ENCODE results near the gene IKBKG.
"Not testable (repeated sequence)": the region's sequence is repeated elsewhere in the genome, so short reads cannot be mapped to it uniquely, and the experiment has no call there.

The IKBKG gene

DNA sequence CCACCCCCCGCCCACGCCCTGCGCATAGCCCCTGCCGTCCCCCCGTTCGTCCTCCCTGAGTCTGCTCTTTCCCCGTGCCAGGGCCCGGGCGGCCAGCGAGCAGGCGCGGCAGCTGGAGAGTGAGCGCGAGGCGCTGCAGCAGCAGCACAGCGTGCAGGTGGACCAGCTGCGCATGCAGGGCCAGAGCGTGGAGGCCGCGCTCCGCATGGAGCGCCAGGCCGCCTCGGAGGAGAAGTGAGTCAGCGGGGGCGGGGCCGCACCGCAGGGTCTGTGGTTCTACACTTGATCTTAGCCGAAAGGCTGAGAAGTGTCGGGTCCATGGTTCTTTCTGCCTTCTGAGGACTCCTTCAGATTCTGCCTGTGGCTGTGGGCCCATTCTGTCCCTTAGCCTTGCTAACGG lies 12.9 kb downstream of the IKBKG start:
- not testable (repeated sequence) for DNase-seq

GRCh38 chrX:154562295-154562694 lies 14.9 kb downstream of the IKBKG start:
- DNase-seq: not testable (repeated sequence)

- DNase-seq: not testable (repeated sequence)
These were observed 22.9 kb downstream of the IKBKG start for GRCh38 chrX:154570361-154570760.

DNA sequence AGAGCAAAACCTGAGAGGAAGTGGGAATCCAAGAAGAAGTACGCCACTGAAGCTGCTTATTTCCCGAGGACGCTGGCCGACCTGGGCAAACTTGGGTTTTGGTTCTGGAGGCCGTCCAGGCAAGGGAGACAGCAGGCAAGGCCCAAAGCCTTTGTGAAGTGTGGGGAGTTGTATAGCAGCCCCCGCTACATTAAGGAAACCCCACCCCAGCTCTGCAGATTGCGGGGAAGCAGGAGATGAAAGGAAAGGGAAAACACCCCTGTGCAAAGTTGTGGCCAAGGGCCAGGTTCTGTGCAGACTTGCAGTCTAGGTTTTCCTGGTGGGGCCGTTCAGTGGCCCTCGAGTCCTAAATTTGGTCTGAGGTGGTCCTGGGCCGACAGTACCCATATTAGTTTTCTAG lies 25.6 kb downstream of the IKBKG start:
- not testable (repeated sequence) for DNase-seq

DNA sequence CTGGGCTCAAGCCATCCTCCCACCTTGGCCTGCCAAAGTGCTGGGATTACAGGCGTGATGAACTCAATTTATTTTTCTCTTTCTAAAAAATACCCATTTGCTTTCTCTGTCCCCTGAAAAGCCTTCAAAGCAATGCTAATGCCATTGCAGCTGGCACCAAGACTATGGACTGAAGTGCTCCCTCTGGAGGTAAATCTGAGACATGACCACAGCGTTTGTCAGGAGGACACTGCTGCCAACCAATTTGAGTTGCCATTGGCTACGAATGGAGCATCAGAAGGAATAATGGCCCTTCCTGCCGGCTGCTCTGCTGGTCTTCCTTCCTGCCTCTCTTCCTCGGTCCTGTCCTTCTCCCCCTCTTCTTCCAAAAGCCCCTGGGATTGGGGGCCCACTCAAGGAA lies 27.7 kb downstream of the IKBKG start:
- not testable (repeated sequence) for DNase-seq

DNA sequence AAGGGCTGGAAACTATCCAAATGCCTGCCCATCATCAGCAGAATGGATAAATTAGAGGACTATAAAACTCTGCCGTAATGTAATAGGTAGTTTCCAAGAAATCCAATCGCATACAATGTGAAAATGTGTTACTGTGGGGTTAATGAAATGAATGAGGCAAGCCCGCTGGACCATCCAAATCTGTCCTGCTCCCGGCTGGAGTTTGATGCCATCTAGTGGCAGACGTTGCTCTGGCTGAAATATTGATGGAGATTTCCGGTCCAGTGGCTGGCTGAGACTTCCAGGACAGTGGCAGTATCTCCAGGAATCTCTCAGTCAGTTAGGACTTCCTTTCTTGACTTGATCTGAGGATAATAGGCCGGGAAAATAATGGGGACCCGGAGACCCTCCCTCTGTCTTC lies 35.6 kb downstream of the IKBKG start:
- DNase-seq: not testable (repeated sequence)

DNA sequence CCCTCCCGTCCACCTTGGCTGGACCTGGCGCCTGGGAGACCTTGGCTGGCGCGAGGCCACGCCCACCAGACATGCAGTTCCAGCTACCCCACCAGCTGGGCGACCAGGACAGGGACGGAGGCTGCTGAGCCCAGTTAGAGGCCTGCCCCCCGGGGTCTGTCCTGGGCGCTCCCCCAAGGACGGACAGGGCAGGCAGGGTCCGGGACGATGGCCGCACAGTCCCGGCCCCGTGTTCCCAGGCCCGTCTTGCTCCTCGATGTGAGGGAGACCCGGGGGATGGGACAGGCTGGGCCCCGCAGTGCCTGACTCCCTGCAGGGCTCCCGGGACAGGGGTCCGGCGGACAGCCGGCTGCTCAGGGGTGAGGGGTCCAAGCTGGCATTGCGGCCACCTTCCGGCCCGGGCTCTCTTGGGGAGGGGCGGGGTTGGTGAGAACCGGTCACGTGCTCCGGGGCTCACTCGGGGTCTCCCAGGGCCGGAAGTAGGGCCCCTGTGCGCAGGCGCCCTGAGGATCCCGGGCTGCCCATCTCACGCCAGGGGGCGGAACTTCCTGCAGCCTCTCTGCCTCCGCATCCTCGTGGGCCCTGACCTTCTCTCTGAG lies 37.3 kb downstream of the IKBKG start, which contains the start of gene CTAG1A:
Gene CTAG1A, plus strand, starts transcription at position 549 of the 599 bp plus-strand sequence. CDS start 74 bp downstream, outside the sequence.
- DNase-seq: not testable (repeated sequence)

DNA sequence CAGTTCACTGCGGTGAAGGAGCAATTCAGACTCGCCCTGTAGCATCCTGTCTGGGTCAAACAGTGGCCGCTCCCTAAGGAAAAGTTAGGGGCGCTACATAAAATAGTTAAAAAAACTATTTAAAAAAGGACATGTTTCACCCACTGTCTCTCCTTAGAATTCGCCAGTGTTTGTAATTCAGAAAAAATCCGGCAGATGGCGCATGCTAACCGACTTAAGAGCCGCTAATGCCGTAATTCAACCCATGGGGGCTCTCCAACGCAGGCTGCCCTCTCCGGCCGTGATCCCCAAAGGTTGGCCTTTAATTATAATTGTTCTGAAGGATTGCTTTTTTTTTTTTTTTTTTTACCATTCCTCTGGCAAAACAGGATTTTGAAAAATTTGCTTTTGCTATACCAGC lies 43.0 kb downstream of the IKBKG start:
- not testable (repeated sequence) for DNase-seq

DNA sequence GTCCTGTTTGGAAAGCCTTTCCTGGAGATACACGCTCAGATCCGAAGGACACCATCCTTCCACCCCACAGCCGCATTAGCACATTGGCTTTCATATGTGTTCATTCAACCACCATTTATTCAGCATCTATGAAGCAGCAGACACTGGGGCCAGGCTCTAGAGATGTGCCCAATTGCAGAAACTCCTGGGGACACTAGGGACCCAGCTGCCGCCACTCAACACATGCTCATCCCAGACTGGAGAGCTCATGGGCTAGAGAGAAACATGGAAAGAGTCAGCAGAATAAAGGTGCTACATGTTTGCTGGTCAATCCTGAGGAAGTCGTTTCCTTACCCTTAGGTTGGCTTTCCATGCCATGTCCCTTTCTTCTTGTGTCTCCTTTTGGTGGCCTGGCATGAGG lies 45.1 kb downstream of the IKBKG start:
- no peak for DNase-seq

GRCh38 chrX:154593201-154593600 lies 45.8 kb downstream of the IKBKG start:
- no peak for DNase-seq

DNA sequence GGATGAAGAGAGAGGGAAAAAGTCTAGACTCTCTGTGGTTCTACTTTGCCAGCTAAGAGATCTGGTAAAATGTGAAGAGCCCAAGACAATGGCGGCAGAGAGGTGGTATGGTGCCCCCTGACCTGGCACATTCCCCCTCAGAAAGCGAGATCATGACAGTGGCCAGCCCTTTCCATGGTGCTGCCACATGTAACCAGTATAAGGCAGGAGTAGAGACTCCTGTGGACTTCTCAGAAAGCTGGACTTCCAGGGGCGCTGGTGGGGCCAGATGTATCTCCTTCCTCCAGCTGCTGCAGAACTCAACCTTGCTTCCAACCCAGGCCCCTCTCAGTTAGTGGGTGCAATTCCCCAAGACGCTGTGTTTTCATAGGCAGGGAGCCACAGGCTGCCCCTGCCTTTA lies 47.1 kb downstream of the IKBKG start:
- DNase-seq: no peak

DNA sequence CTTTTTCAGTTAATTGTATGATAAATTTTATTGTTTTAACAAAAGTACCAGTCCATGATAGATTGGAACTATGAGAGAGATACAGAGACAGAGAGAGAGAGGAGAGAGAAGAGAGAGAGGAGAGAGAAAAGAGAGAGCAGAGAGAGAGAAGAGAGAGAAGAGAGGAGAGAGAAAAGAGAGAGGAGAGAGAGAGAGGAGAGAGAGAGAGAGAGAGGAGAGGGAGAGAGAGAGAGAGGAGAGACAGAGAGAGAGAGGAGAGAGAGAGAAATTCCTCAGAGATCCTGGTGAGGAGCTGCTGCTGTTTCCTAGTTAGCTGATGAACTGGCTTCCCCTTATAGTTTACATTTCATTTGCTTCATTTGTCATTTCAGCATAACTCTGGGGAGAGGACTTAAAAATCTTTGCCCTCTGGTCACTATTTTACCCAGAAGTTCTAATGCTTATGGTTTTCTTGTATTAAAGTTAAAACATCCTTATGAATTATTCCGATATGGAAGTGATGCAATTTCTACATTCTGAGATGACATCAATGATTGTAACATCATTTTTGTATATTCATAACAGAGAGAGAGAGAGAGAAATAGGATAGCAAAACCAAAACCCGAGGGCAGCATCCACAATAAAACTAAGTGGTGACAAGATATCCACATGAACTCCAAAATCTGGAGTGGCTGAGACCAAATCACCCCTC lies 48.3 kb downstream of the IKBKG start:
- DNase-seq: no peak

GRCh38 chrX:154596290-154596929 lies 49.0 kb downstream of the IKBKG start:
- DNase-seq: no peak

DNA sequence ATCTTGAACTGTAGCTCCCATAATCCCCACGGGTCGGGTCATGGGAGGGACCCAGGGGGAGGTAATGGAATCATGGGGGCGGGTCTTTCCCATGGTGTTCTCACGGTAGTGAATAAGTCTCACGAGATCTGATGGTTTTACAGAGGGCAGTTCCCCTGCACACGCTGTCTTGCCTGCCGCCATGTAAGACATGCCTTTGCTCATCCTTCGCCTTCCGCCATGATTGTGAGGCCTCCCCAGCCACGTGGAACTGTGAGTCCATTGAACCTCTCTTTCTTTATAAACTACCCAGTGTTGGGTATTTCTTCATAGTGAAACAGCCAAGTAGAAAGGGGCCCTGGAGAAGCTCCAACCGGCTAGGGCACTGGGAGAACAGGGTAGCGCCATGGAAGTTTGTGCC lies 49.8 kb downstream of the IKBKG start:
- DNase-seq: no peak

DNA sequence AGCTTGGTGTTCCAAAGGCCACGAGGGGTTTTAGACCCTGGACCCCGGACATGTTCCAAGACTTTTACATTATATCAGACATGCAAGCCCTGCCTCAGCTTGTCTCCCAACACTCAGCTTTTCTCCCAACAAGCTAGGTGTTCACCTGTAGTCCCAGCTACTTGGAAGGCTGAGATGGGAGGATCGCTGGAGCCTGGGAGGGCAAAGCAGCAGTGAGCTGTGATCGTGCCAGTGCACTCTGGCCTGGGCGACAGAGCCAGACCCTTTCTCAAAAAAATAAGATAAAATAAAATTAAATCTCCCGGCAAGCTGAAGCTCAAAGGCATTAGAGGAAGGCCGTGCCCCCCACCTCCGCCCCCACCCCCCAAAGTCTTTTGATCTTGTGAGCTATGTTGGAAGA lies 51.2 kb downstream of the IKBKG start:
- no peak for DNase-seq

- DNase-seq: no peak
These were observed 52.1 kb downstream of the IKBKG start for GRCh38 chrX:154599531-154599930.

- DNase-seq: no peak
These were observed 53.4 kb downstream of the IKBKG start for GRCh38 chrX:154600759-154601374.

- DNase-seq: no peak
These were observed 54.8 kb downstream of the IKBKG start for GRCh38 chrX:154602226-154602625.

- no peak for DNase-seq
These were observed 55.5 kb downstream of the IKBKG start for GRCh38 chrX:154602766-154603437.

DNA sequence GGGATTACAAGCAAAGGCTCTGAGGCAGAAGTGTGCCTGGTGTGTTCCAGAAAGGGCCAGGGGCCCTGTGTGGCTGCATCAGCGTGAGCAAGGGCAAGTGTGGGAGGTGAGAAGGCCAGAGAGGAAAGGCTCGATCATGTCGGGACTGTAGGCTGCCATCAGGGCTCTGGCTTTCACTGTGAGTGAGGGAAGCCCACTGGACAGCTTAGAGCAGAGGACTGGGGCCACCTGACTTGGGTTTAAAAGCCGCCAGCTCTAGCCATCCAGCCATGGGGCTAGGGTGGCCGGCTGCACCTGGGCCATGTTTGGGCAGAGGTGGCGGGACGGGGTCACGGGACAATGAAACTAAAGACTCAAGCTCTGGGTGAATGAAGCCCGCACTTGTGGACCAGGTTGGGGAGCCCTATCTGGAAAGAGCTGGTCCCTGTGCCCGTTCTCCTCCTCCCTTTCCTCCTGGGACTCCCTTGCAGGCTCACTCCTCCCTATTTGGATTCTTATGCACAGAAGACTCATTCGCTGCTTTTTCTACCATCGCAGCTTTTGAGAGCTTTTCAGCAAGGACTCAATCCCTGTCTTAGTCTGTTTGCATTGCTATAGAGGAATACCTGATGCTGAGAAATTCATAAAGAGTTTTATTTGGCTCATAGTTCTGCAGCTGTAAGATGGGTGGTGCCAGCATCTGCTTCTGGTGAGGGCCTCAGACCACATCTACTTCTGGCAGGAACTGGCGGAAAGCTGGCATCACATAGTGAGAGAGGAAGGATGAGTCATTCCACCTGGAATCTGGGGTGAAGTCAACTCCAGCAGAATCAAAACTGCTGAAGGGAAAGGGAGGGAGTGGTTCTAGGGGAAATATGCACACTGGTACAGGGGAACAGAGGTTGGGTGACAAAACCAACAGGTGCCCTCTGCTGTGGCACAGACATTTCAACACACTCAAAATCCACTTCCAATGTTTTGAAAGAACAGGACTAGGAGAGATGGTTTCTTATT lies 56.3 kb downstream of the IKBKG start:
- DNase-seq: no peak

DNA sequence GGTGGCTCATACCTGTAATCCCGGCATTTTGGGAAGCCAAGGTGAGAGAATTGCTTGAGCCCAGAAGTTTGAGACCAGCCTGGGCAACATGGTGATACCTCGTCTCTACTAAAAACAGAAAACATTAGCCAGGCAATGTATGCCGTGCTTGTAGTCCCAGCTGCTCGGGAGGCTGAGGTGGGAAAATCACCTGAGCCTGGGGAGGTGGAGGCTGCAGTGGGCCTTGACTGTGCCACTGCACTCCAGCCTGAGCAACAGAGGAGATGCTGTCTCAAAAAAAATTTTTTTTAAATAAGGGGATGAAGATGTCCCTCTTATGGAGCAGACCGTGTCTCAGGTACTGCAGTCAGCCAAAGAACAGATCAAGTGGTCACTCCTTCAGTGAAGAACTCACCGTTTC lies 58.1 kb downstream of the IKBKG start:
- DNase-seq: no peak

- DNase-seq: no peak
These were observed 60.0 kb downstream of the IKBKG start for GRCh38 chrX:154607370-154607769.

Measured in activated naive CD4-positive, alpha-beta T cell treated with anti-CD3 and anti-CD28 coated beads, Interleukin-2, amount 50 U/mL, for 16 hours (primary cell).